H1 (cell line): ENCODE results near the gene MBLAC1. TPM values are rescaled to one million over a fixed set of nuclear protein-coding genes. Genes with fewer than 3 reads are reported as not detected.

Experiments
- CTCF ChIA-PET: fragments of 300-600 bp; sonication (Branson Sonifier 250); formaldehyde crosslinking; loops from one replicate; lab custom pipeline; 2021; ENCODE audit not compliant: partially characterized antibody; lab: Charles Lee
- POLR2A ChIA-PET: fragments of 300-600 bp; sonication (Branson Sonifier 250); formaldehyde crosslinking; loops from one replicate; lab custom pipeline; 2021; ENCODE audit warnings: inconsistent platforms; ENCODE audit not compliant: partially characterized antibody; lab: Charles Lee
- DNase-seq, 2 experiments: peaks; one replicate each; pipeline versions ENCODE4 v3.0.0 to v3.0.0-alpha.2; 2010 to 2022; ENCODE audit warnings: low spot score in 2 of 2, low read depth in 1 of 2, mixed read lengths in 1 of 2
- FAIRE-seq: peaks from 2 replicates; lab custom pipeline; 2011; peaks lifted over from hg19 to GRCh38; lab: Jason Lieb, UNC
- H2AFZ ChIP-seq: 2 replicates; pipeline ENCODE4 v1.8.1; 2012; ENCODE audit warnings: low read length, inconsistent platforms
- H2AK5ac ChIP-seq: 2 replicates; pipeline ENCODE4 v1.6.1; 2013; ENCODE audit warnings: low read depth, low read length
- H2BK120ac ChIP-seq: replicated peaks from 2 replicates; pipeline ENCODE3; 2013; ENCODE audit warnings: low read depth, low read length, inconsistent platforms
- H2BK12ac ChIP-seq: 2 replicates; pipeline ENCODE4 v1.6.1; 2013; ENCODE audit warnings: low read depth, low read length
- H2BK15ac ChIP-seq: 2 replicates; pipeline ENCODE4 v1.6.1; 2013; ENCODE audit warnings: low read length
- H2BK20ac ChIP-seq: 2 replicates; pipeline ENCODE4 v1.6.1; 2013; ENCODE audit warnings: low read length
- H2BK5ac ChIP-seq: 2 replicates; pipeline ENCODE4 v1.6.1; 2013; ENCODE audit warnings: low read depth, low read length
- H3K14ac ChIP-seq: 2 replicates; pipeline ENCODE4 v1.6.1; 2013; ENCODE audit warnings: inconsistent platforms; ENCODE audit not compliant: insufficient read length
- H3K18ac ChIP-seq: 2 replicates; pipeline ENCODE4 v1.6.1; 2013; ENCODE audit warnings: low read length; ENCODE audit errors: extremely low read depth
- H3K23ac ChIP-seq: 2 replicates; pipeline ENCODE4 v1.6.1; 2013; ENCODE audit warnings: inconsistent platforms; ENCODE audit not compliant: insufficient read length
- H3K23me2 ChIP-seq: 2 replicates; pipeline ENCODE4 v1.6.1; 2013; ENCODE audit warnings: low read depth, low read length
- H3K27ac ChIP-seq: 2 replicates; pipeline ENCODE4 v1.6.1; 2011; ENCODE audit warnings: low read depth, low read length, inconsistent platforms
- H3K27me3 ChIP-seq, 4 experiments: replicated peaks in 1 of 4; 1 replicate in 1 of 4; 2 replicates in 3 of 4; pipeline versions ENCODE4 v1.6.1 to v1.8.1; 2011 to 2013; ENCODE audit warnings: low read length in 3 of 4, mild to moderate bottlenecking in 3 of 4, inconsistent platforms in 2 of 4, mixed read lengths in 2 of 4, moderate library complexity in 1 of 4; ENCODE audit not compliant: control insufficient read depth in 3 of 4, insufficient read depth in 3 of 4; ENCODE audit errors: extremely low read depth in 1 of 4
- H3K36me3 ChIP-seq, 4 experiments: 2 replicates each; pipeline versions ENCODE4 v1.6.1 to v1.8.1; 2011 to 2013; ENCODE audit warnings: mild to moderate bottlenecking in 4 of 4, low read length in 3 of 4, moderate library complexity in 2 of 4, control low read depth in 1 of 4, inconsistent platforms in 1 of 4; ENCODE audit not compliant: insufficient read depth in 4 of 4, control insufficient read depth in 2 of 4
- H3K4ac ChIP-seq: replicated peaks from 2 replicates; pipeline ENCODE3; 2013; ENCODE audit warnings: low read length, low read depth, mixed read lengths, inconsistent platforms; ENCODE audit not compliant: insufficient read length
- H3K4me1 ChIP-seq, 4 experiments: replicated peaks in 1 of 4; 1 replicate in 1 of 4; 2 replicates in 3 of 4; pipeline versions ENCODE4 v1.6.1 to v1.8.1; 2011 to 2013; ENCODE audit warnings: low read length in 3 of 4, inconsistent platforms in 2 of 4, mixed read lengths in 1 of 4; ENCODE audit not compliant: insufficient read depth in 4 of 4, control insufficient read depth in 3 of 4
- H3K4me2 ChIP-seq, 2 experiments: 2 replicates each; pipeline versions ENCODE4 v1.6.1 to v1.8.1; 2011 to 2013; ENCODE audit warnings: low read depth in 2 of 2, low read length in 2 of 2, control low read depth in 1 of 2, inconsistent platforms in 1 of 2, mild to moderate bottlenecking in 1 of 2; ENCODE audit not compliant: insufficient read depth in 1 of 2
- H3K4me3 ChIP-seq, 4 experiments: fragments of 200-600, 300-600 bp in 1 of 4; sonication (generic), shearing (Covaris generic), sonication (Bioruptor Twin) in 1 of 4; 2 replicates each; pipeline versions ENCODE4 v1.5.1 to v1.8.1; 2011 to 2016; ENCODE audit warnings: low read length in 4 of 4, low read depth in 3 of 4, control low read depth in 2 of 4, inconsistent platforms in 2 of 4, mild to moderate bottlenecking in 2 of 4, mixed read lengths in 1 of 4, moderate library complexity in 1 of 4; ENCODE audit not compliant: insufficient read depth in 2 of 4; ENCODE audit errors: extremely low read depth in 1 of 4
- H3K56ac ChIP-seq: replicated peaks from 2 replicates; pipeline ENCODE3; 2013; ENCODE audit warnings: low read depth, mild to moderate bottlenecking, mixed read lengths, low read length, inconsistent platforms; ENCODE audit not compliant: insufficient read length
- H3K79me1 ChIP-seq: 2 replicates; pipeline ENCODE4 v1.6.1; 2013; ENCODE audit warnings: low read depth, low read length, control low read depth
- H3K79me2 ChIP-seq, 2 experiments: 2 replicates each; pipeline versions ENCODE4 v1.6.1 to v1.8.1; 2012 to 2013; ENCODE audit warnings: low read length in 2 of 2, mild to moderate bottlenecking in 2 of 2, inconsistent platforms in 1 of 2; ENCODE audit not compliant: insufficient read depth in 2 of 2, control insufficient read depth in 1 of 2
- H3K9ac ChIP-seq, 4 experiments: replicated peaks in 1 of 4; 1 replicate in 1 of 4; 2 replicates in 3 of 4; pipeline versions ENCODE4 v1.6.1 to v1.8.1; 2011 to 2013; ENCODE audit warnings: low read depth in 3 of 4, low read length in 3 of 4, control low read depth in 2 of 4, mild to moderate bottlenecking in 2 of 4, moderate library complexity in 2 of 4, inconsistent platforms in 1 of 4; ENCODE audit errors: extremely low read depth in 1 of 4
- H3K9me3 ChIP-seq, 2 experiments: 2 replicates each; pipeline versions ENCODE4 v1.6.1 to v1.8.1; 2012 to 2013; ENCODE audit warnings: mild to moderate bottlenecking in 2 of 2, moderate library complexity in 2 of 2, control low read depth in 1 of 2, inconsistent platforms in 1 of 2, low read depth in 1 of 2, low read length in 1 of 2, mixed read lengths in 1 of 2; ENCODE audit not compliant: insufficient read depth in 2 of 2
- H4K20me1 ChIP-seq, 2 experiments: replicated peaks in 1 of 2; 2 replicates each; pipeline versions ENCODE3 to v1.8.1; 2011 to 2013; ENCODE audit warnings: inconsistent platforms in 2 of 2, low read length in 2 of 2, mild to moderate bottlenecking in 1 of 2; ENCODE audit not compliant: insufficient read depth in 2 of 2, control insufficient read depth in 1 of 2
- H4K5ac ChIP-seq: 2 replicates; pipeline ENCODE4 v1.6.1; 2013; ENCODE audit warnings: low read length, low read depth, mixed read lengths, inconsistent platforms; ENCODE audit not compliant: insufficient read length
- H4K8ac ChIP-seq: 2 replicates; pipeline ENCODE4 v1.8.0; 2013; ENCODE audit warnings: mild to moderate bottlenecking, moderate library complexity, low read length, inconsistent platforms; ENCODE audit not compliant: insufficient read depth; ENCODE audit errors: extremely low read depth
- H4K91ac ChIP-seq: replicated peaks from 2 replicates; pipeline ENCODE3; 2013; ENCODE audit warnings: low read length, mixed read lengths, inconsistent platforms; ENCODE audit not compliant: insufficient read length
- ASH2L ChIP-seq: fragments of 200-600, 300-600 bp; sonication (generic); IDR thresholded peaks from one replicate; pipeline ENCODE4 v1.7.1; 2017; ENCODE audit warnings: low read length
- BACH1 ChIP-seq: IDR thresholded peaks from 2 replicates; pipeline ENCODE4 v1.6.1; 2012; ENCODE audit warnings: low read length, improper control_type of control experiment
- CBX8 ChIP-seq: fragments of 300-800, 300-1000 bp; sonication (generic); IDR thresholded peaks from 2 replicates; pipeline ENCODE4 v1.7.1; 2016; ENCODE audit warnings: low read depth, low read length, borderline replicate concordance
- GTF2F1 ChIP-seq: IDR thresholded peaks from 2 replicates; pipeline ENCODE4 v1.6.1; 2012; ENCODE audit warnings: low read depth, low read length, improper control_type of control experiment, borderline replicate concordance
- KDM5A ChIP-seq: fragments of 200-600 bp; IDR thresholded peaks from 2 replicates; pipeline ENCODE4 v1.7.1; 2012; ENCODE audit warnings: mild to moderate bottlenecking, low read length, inconsistent platforms, mixed read lengths
- POU5F1 ChIP-seq: IDR thresholded peaks from 2 replicates; pipeline ENCODE4 v1.6.1; 2011; ENCODE audit warnings: low read depth, mild to moderate bottlenecking, low read length, moderate library complexity
- RBBP5 ChIP-seq: IDR thresholded peaks from 2 replicates; pipeline ENCODE4 v1.7.1; 2012; ENCODE audit warnings: low read depth, mild to moderate bottlenecking, inconsistent platforms, low read length, moderate library complexity, borderline replicate concordance
- RXRA ChIP-seq: IDR thresholded peaks from 2 replicates; pipeline ENCODE4 v1.6.1; 2011; ENCODE audit warnings: low read depth, mild to moderate bottlenecking, low read length, moderate library complexity; ENCODE audit not compliant: insufficient read depth
- SP1 ChIP-seq: IDR thresholded peaks from 2 replicates; pipeline ENCODE4 v1.6.1; 2011; ENCODE audit warnings: low read depth, low read length
- TAF1 ChIP-seq: IDR thresholded peaks from 2 replicates; pipeline ENCODE4 v1.6.1; 2011; ENCODE audit warnings: mild to moderate bottlenecking, low read depth, low read length
- WGBS, 2 experiments: shearing (Covaris generic) in 1 of 2; methylation state at CpG; one replicate each; pipeline versions ENCODE4 v1.1.6 to v1.1.7; 2013 to 2015; ENCODE audit warnings: low lambda C conversion rate in 2 of 2, mixed read lengths in 2 of 2, inconsistent platforms in 1 of 2, low coverage in 1 of 2, missing lambda C conversion rate in 1 of 2; ENCODE audit not compliant: insufficient replicate concordance in 2 of 2, insufficient coverage in 1 of 2, insufficient read length in 1 of 2; ENCODE audit errors: extremely low coverage in 1 of 2, missing lambda C conversion rate in 1 of 2; 5-methylcytosine and 5-hydroxymethylcytosine counted together
- polyA plus RNA-seq, 7 experiments: library from polyadenylated mRNA; depleted of rRNA in 3 of 7; stranded (reverse) in 5 of 7; unstranded in 2 of 7; fragments of >200 nt in 5 of 7; fragments of 200-250 nt in 2 of 7; gene quantifications; 1 replicate in 5 of 7; 2 replicates in 1 of 7; 4 replicates in 1 of 7; pipeline versions ENCODE4 v1.2.1 to v1.2.3, GENCODE V29; 2011 to 2013; ENCODE audit warnings: missing spikeins in 2 of 7, mixed read lengths in 2 of 7
- total RNA-seq: library from RNA; stranded (reverse); fragmentation: NEBNext Ultra II Directional; extraction: Animal tissue kit (Norgen Biotek cat#: 25700); gene quantifications from 2 replicates; pipeline ENCODE4 v1.2.1, GENCODE V29; 2021

MBLAC1 gene
- total and polyA plus RNA-seq, 2 of the 8 experiments (the other 6 are each of a cell fraction or from before 2014, with no cell fraction given): 1.00 to 1.7 TPM

DNA sequence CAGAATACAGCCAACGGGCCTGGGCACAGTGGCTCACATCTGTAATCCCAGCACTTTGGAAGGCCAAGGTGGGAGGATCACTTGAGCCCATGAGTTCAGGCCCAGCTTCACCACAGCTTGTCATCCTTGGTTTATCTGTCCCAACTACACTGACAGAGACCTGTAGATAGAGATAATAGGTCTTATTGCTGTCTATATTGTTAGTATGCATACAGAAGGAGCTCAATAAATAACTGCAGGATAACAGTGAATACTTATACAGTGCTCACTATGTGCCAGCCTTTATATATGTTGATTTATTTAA lies 6.1 kb upstream of the MBLAC1 start:
- Histone ChIP-seq H3K23me2 (peaks cover 8% of the 10 kb centered on the region), H4K5ac (no peak overlapping the region), H3K79me1 (0 out of 2 replicates have a peak, but pooled peaks cover 4% of the 10 kb centered on the region), H2BK20ac (no peak overlapping the region), H3K27me3 (no peaks in the 10 kb centered on the region), H3K4me2 (peak overlapping the region; percentile 74 to 92), H3K27ac (no peak overlapping the region), H3K36me3 (no peaks in the 10 kb centered on the region), H3K4me1 (peaks cover 0 to 5% (median 1%) of the 10 kb centered on the region in 4 experiments; a peak in 4 of 7 replicates), H3K18ac (no peak overlapping the region), H2AFZ (no peak overlapping the region), H3K14ac (no peak overlapping the region), H2AK5ac (no peak overlapping the region), H4K8ac (no peak overlapping the region), H2BK5ac (no peak overlapping the region), H2BK12ac (no peak overlapping the region), H3K56ac (no peak overlapping the region), H3K9ac (no peak overlapping the region), H3K4ac (no peak overlapping the region), H3K4me3 (peak overlapping the region in 3 of 4 experiments; percentile 75 to 98 (median 92); a peak in 4 of 8 replicates), H3K9me3 (no peaks in the 10 kb centered on the region), H3K23ac (no peak overlapping the region), H4K91ac (no peak overlapping the region), H2BK15ac (no peak overlapping the region), H3K79me2 (peaks cover 0 to 6% of the 10 kb centered on the region in 2 experiments; a peak in 1 of 4 replicates), H4K20me1 (peaks cover 0 to 1% of the 10 kb centered on the region in 2 experiments), H2BK120ac (no peak overlapping the region)
- DNase-seq: no peak
- ChIA-PET POLR2A (interaction anchor here (1.1 to 19.1 kb wide), 8 partner anchors 9 to 47 kb away, joined by 4 to 414 read pairs (median 7); partner anchors contain the start of genes AP4M1, COPS6, GAL3ST4 and MCM7), CTCF (interaction anchor here (0.7 to 1.6 kb wide), 4 partner anchors 10 to 96 kb away, joined by 3 to 10 read pairs (median 4); no protein-coding TSS in a partner anchor)
- 89% methylated on average over 1 of the region's 1 CpG; no CpG with 5 or more reads in 1 of the 2 experiments for WGBS, 2 experiments
- no peak for TF ChIP-seq RXRA
- TF ChIP-seq ASH2L: no peak
- TF ChIP-seq TAF1: no peak
- TF ChIP-seq BACH1: no peak
- no peak for TF ChIP-seq POU5F1
- no peak for TF ChIP-seq KDM5A
- TF ChIP-seq CBX8: no peak
- no peak for TF ChIP-seq SP1
- no peak for TF ChIP-seq GTF2F1
- no peak for TF ChIP-seq RBBP5
- no peak for FAIRE-seq
